H9 (cell line): ENCODE measurements around the gene MICU2. TPM values are rescaled to one million over a fixed set of nuclear protein-coding genes. Genes with fewer than 3 reads are reported as not detected.

Source experiments
- DNase-seq: peaks from one replicate; pipeline ENCODE4 v3.0.0-alpha.2; 2017
- H2AFZ ChIP-seq: one replicate; pipeline ENCODE4 v1.6.1; 2013; ENCODE audit warnings: mild to moderate bottlenecking, low read length, control low read depth, moderate library complexity
- H2AK5ac ChIP-seq: 2 replicates; pipeline ENCODE4 v1.6.1; 2013; ENCODE audit warnings: low read length, control low read depth, mixed read lengths; ENCODE audit not compliant: insufficient read length
- H2BK120ac ChIP-seq: one replicate; pipeline ENCODE4 v1.6.1; 2013; ENCODE audit warnings: low read depth, mild to moderate bottlenecking, low read length, control low read depth, inconsistent platforms; ENCODE audit not compliant: poor library complexity, severe bottlenecking
- H2BK12ac ChIP-seq: 2 replicates; pipeline ENCODE4 v1.6.1; 2013; ENCODE audit warnings: low read length, control low read depth, mixed read lengths, low read depth; ENCODE audit not compliant: insufficient read length
- H2BK15ac ChIP-seq: 2 replicates; pipeline ENCODE4 v1.6.1; 2013; ENCODE audit warnings: low read depth, low read length, control low read depth
- H2BK20ac ChIP-seq: one replicate; pipeline ENCODE4 v1.6.1; 2013; ENCODE audit warnings: low read depth, mild to moderate bottlenecking, low read length, control low read depth, inconsistent platforms; ENCODE audit not compliant: poor library complexity, severe bottlenecking
- H2BK5ac ChIP-seq: 2 replicates; pipeline ENCODE4 v1.6.1; 2013; ENCODE audit warnings: low read length, control low read depth, mixed read lengths; ENCODE audit not compliant: insufficient read length
- H3K14ac ChIP-seq: 2 replicates; pipeline ENCODE4 v1.6.1; 2013; ENCODE audit warnings: low read length, control low read depth; ENCODE audit not compliant: insufficient read depth
- H3K18ac ChIP-seq: 2 replicates; pipeline ENCODE4 v1.6.1; 2013; ENCODE audit warnings: low read depth, mild to moderate bottlenecking, mixed read lengths, low read length, control low read depth; ENCODE audit not compliant: insufficient read length
- H3K23ac ChIP-seq: 2 replicates; pipeline ENCODE4 v1.6.1; 2013; ENCODE audit warnings: low read length, control low read depth, mixed read lengths, low read depth; ENCODE audit not compliant: insufficient read length
- H3K23me2 ChIP-seq: 2 replicates; pipeline ENCODE4 v1.6.1; 2013; ENCODE audit warnings: low read depth, mild to moderate bottlenecking, mixed read lengths, low read length, control low read depth; ENCODE audit not compliant: insufficient read length, poor library complexity, severe bottlenecking
- H3K27ac ChIP-seq: 2 replicates; pipeline ENCODE4 v1.5.1; 2013; ENCODE audit warnings: low read length, control low read depth, mixed read lengths, low read depth; ENCODE audit not compliant: insufficient read length
- H3K27me3 ChIP-seq: 2 replicates; pipeline ENCODE4 v1.6.1; 2013; ENCODE audit warnings: low read length, control low read depth, inconsistent platforms; ENCODE audit not compliant: insufficient read depth
- H3K4ac ChIP-seq: 2 replicates; pipeline ENCODE4 v1.6.1; 2013; ENCODE audit warnings: low read depth, mild to moderate bottlenecking, control low read depth, inconsistent platforms, low read length, moderate library complexity
- H3K4me1 ChIP-seq: 2 replicates; pipeline ENCODE4 v1.6.1; 2013; ENCODE audit warnings: low read length, control low read depth, inconsistent platforms; ENCODE audit not compliant: insufficient read depth
- H3K4me2 ChIP-seq: 2 replicates; pipeline ENCODE4 v1.6.1; 2013; ENCODE audit warnings: low read length, control low read depth, mixed read lengths; ENCODE audit not compliant: insufficient read length, insufficient read depth
- H3K56ac ChIP-seq: 2 replicates; pipeline ENCODE4 v1.6.1; 2013; ENCODE audit warnings: low read depth, mild to moderate bottlenecking, mixed read lengths, low read length, control low read depth; ENCODE audit not compliant: insufficient read length
- H3K79me1 ChIP-seq: 2 replicates; pipeline ENCODE4 v1.6.1; 2013; ENCODE audit warnings: low read depth, mild to moderate bottlenecking, moderate library complexity, low read length, control low read depth, inconsistent platforms; ENCODE audit not compliant: insufficient read depth, poor library complexity, severe bottlenecking
- H3K79me2 ChIP-seq: 2 replicates; pipeline ENCODE4 v1.6.1; 2013; ENCODE audit warnings: low read length, control low read depth, inconsistent platforms; ENCODE audit not compliant: insufficient read depth
- H3K9ac ChIP-seq: 2 replicates; pipeline ENCODE4 v1.6.1; 2013; ENCODE audit warnings: low read length, control low read depth, mixed read lengths; ENCODE audit not compliant: insufficient read length; ENCODE audit errors: extremely low read depth
- H3K9me3 ChIP-seq: one replicate; pipeline ENCODE4 v1.6.1; 2013; ENCODE audit warnings: low read depth, low read length, inconsistent platforms; ENCODE audit not compliant: control insufficient read depth
- H3T11ph ChIP-seq: one replicate; pipeline ENCODE4 v1.6.1; 2013; ENCODE audit warnings: mild to moderate bottlenecking, low read length, control low read depth, inconsistent platforms
- H4K20me1 ChIP-seq: one replicate; pipeline ENCODE4 v1.6.1; 2013; ENCODE audit not compliant: control insufficient read depth, insufficient read length, insufficient read depth
- H4K5ac ChIP-seq: 2 replicates; pipeline ENCODE4 v1.6.1; 2013; ENCODE audit warnings: low read depth, mild to moderate bottlenecking, mixed read lengths, low read length, control low read depth; ENCODE audit not compliant: insufficient read length
- H4K8ac ChIP-seq: replicated peaks from 2 replicates; pipeline ENCODE4 v1.6.1; 2013; ENCODE audit warnings: low read length, control low read depth, mixed read lengths, low read depth; ENCODE audit not compliant: insufficient read length
- H4K91ac ChIP-seq: 2 replicates; pipeline ENCODE4 v1.6.1; 2013; ENCODE audit warnings: low read depth, mild to moderate bottlenecking, moderate library complexity, mixed read lengths, low read length, control low read depth; ENCODE audit not compliant: insufficient read length
- H3K27ac Mint-ChIP-seq, 3 experiments: 2 replicates in 2 of 3; 3 replicates in 1 of 3; pipeline ENCODE4 v1.8.0; 2020 to 2021; ENCODE audit warnings: mixed read lengths in 3 of 3, mild to moderate bottlenecking in 1 of 3, moderate library complexity in 1 of 3
- H3K27me3 Mint-ChIP-seq: 2 replicates; pipeline ENCODE4 v1.8.0; 2021; ENCODE audit warnings: low read depth, mild to moderate bottlenecking, moderate library complexity, mixed read lengths
- H3K36me3 Mint-ChIP-seq, 3 experiments: 2 replicates in 2 of 3; 3 replicates in 1 of 3; pipeline ENCODE4 v1.8.0; 2020 to 2021; ENCODE audit warnings: low read depth in 3 of 3, mixed read lengths in 3 of 3; ENCODE audit not compliant: insufficient read depth in 1 of 3
- H3K4me1 Mint-ChIP-seq, 2 experiments: 2 replicates each; pipeline ENCODE4 v1.8.0; 2020; ENCODE audit warnings: mixed read lengths in 2 of 2
- H3K4me3 Mint-ChIP-seq, 2 experiments: 2 replicates in 1 of 2; 3 replicates in 1 of 2; pipeline ENCODE4 v1.8.0; 2020 to 2021; ENCODE audit warnings: mild to moderate bottlenecking in 2 of 2, mixed read lengths in 2 of 2, moderate library complexity in 1 of 2
- H3K9me3 Mint-ChIP-seq, 2 experiments: 2 replicates in 1 of 2; 3 replicates in 1 of 2; pipeline ENCODE4 v1.8.0; 2020; ENCODE audit warnings: mild to moderate bottlenecking in 2 of 2, mixed read lengths in 2 of 2, moderate library complexity in 1 of 2
- CTCF ChIP-seq: fragments of 200-600 bp; sonication (generic); conservative IDR thresholded peaks from 3 replicates; pipeline ENCODE4 v1.8.0; 2021; ENCODE audit warnings: antibody characterized with exemption, mild to moderate bottlenecking
- total RNA-seq: library from RNA; stranded (reverse); gene quantifications from 2 replicates; pipeline ENCODE4 v1.2.1, GENCODE V29; 2021

MICU2 gene
- total RNA-seq, 1 experiment from 2014 or later: 38.4 TPM

DNA sequence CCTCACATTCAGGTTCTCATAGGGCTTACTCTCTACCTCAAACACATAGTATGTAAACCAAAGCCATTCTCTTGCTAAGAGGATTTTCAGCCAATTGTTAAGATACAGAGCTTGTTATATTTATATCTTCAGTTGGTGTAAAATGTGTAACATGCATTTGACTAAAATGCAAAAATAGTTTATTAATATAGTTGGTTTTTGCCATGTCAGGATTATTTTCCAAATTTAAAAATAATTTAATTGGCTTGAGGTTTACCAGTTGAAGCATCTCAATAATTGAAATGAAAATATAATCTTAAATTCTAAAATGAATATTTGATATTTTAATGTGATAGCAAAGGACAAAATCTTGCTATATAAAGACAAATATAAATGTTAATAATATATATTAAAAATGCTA is 7.2 kb downstream of the MICU2 start:
- no peak for TF ChIP-seq CTCF
- H2BK12ac ChIP-seq: no peak overlapping the region
- no peak overlapping the region for H2AK5ac ChIP-seq
- no peak overlapping the region for H3K9ac ChIP-seq
- peaks cover 16 to 22% of the 10 kb centered on the region in 2 experiments for H3K4me1 Mint-ChIP-seq
- no peak overlapping the region for H2BK120ac ChIP-seq
- no peak overlapping the region for H3K27ac ChIP-seq
- peaks cover 14 to 21% of the 10 kb centered on the region in 2 experiments for H3K9me3 Mint-ChIP-seq
- H3K23ac ChIP-seq: no peak overlapping the region
- H3K4me2 ChIP-seq: no peak overlapping the region
- H3K27me3 Mint-ChIP-seq: no peaks in the 10 kb centered on the region
- peak overlapping the region in 1 of 3 experiments; percentile 18; a peak in 1 of 7 replicates for H3K27ac Mint-ChIP-seq
- H3K36me3 Mint-ChIP-seq: peaks cover 13 to 27% (median 23%) of the 10 kb centered on the region in 3 experiments
- H3K9me3 ChIP-seq: no peaks in the 10 kb centered on the region
- no peak overlapping the region for H4K8ac ChIP-seq
- no peaks in the 10 kb centered on the region for H4K20me1 ChIP-seq
- H3K4me1 ChIP-seq: peaks cover 7% of the 10 kb centered on the region; the same call in 1 of the 2 replicates
- H2BK15ac ChIP-seq: no peak overlapping the region
- H3K27me3 ChIP-seq: no peaks in the 10 kb centered on the region
- no peak overlapping the region for H3T11ph ChIP-seq
- H2BK20ac ChIP-seq: no peak overlapping the region
- H3K79me1 ChIP-seq: peaks cover 9% of the 10 kb centered on the region
- H3K4ac ChIP-seq: no peak overlapping the region
- no peak overlapping the region for H3K14ac ChIP-seq
- H2BK5ac ChIP-seq: no peak overlapping the region
- H3K56ac ChIP-seq: no peak overlapping the region
- no peaks in the 10 kb centered on the region for H3K23me2 ChIP-seq
- H3K79me2 ChIP-seq: peaks cover 6% of the 10 kb centered on the region; the same call in 1 of the 2 replicates
- DNase-seq: no peak
- H4K91ac ChIP-seq: no peak overlapping the region
- no peak overlapping the region for H4K5ac ChIP-seq
- no peak overlapping the region for H3K4me3 Mint-ChIP-seq
- H3K18ac ChIP-seq: no peak overlapping the region
- no peak overlapping the region for H2AFZ ChIP-seq
